HepG2 (cell line): ENCODE measurements around the gene SULT6B1. TPM values are rescaled to one million over a fixed set of nuclear protein-coding genes. Genes with fewer than 3 reads are reported as not detected.

ENCODE experiments used
- CAMTA2 ChIP-seq: sonication (generic); formaldehyde crosslinking; IDR thresholded peaks from 2 replicates; pipeline ENCODE4 v1.4.0; 2020; ENCODE audit warnings: mild to moderate bottlenecking, missing genetic modification reagents, borderline replicate concordance
- EZH2 ChIP-seq: conservative IDR thresholded peaks from 2 replicates; pipeline ENCODE4 v1.6.1; 2012; ENCODE audit warnings: mild to moderate bottlenecking, low read depth, low read length, moderate library complexity
- GATAD2A ChIP-seq: IDR thresholded peaks from 2 replicates; pipeline ENCODE4 v1.6.1; 2016
- IKZF4 ChIP-seq: sonication (generic); formaldehyde crosslinking; IDR thresholded peaks from 2 replicates; pipeline ENCODE4 v1.5.1; 2020; ENCODE audit warnings: borderline replicate concordance, mild to moderate bottlenecking, low read depth, missing genetic modification reagents; ENCODE audit errors: not compliant biosample characterization
- JDP2 ChIP-seq: sonication (generic); formaldehyde crosslinking; IDR thresholded peaks from 2 replicates; pipeline ENCODE4 v1.8.1; 2022; ENCODE audit warnings: missing genetic modification reagents, borderline replicate concordance
- MED1 ChIP-seq: sonication (generic); formaldehyde crosslinking; IDR thresholded peaks from 2 replicates; pipeline ENCODE4 v1.4.0; 2020; ENCODE audit warnings: missing genetic modification reagents
- RBAK ChIP-seq: sonication (generic); formaldehyde crosslinking; IDR thresholded peaks from 2 replicates; pipeline ENCODE4 v1.5.1; 2020; ENCODE audit warnings: mild to moderate bottlenecking, missing genetic modification reagents
- TMF1 ChIP-seq: sonication (generic); formaldehyde crosslinking; IDR thresholded peaks from 2 replicates; pipeline ENCODE4 v1.8.1; 2022; ENCODE audit warnings: low read depth, missing genetic modification reagents
- ZFP82 ChIP-seq: sonication (generic); formaldehyde crosslinking; IDR thresholded peaks from 2 replicates; pipeline ENCODE4 v1.5.1; 2020; ENCODE audit warnings: mild to moderate bottlenecking, missing genetic modification reagents, borderline replicate concordance
- ZNF101 ChIP-seq: sonication (generic); formaldehyde crosslinking; IDR thresholded peaks from 2 replicates; pipeline ENCODE4 v1.4.0; 2020; ENCODE audit warnings: mild to moderate bottlenecking, low read depth, missing genetic modification reagents, borderline replicate concordance
- ZNF878 ChIP-seq: sonication (generic); formaldehyde crosslinking; IDR thresholded peaks from 2 replicates; pipeline ENCODE4 v1.8.1; 2023; ENCODE audit warnings: mild to moderate bottlenecking, missing genetic modification reagents, moderate library complexity
- polyA plus RNA-seq, 8 experiments: library from polyadenylated mRNA; depleted of rRNA in 3 of 8; stranded (reverse) in 7 of 8; unstranded in 1 of 8; fragments of >200 nt; fragmentation: Illumina TruSeq in 4 of 8; extraction: Trizol in 4 of 8; gene quantifications; 2 replicates each; pipeline versions ENCODE4 v1.2.1 to v1.2.3, GENCODE V29; 2011 to 2016; ENCODE audit warnings: low read depth in 4 of 8, missing spikeins in 1 of 8, mixed read lengths in 1 of 8; ENCODE audit not compliant: insufficient read depth in 1 of 8
- total RNA-seq, 5 experiments: library from RNA; depleted of rRNA; stranded (reverse); fragments of >200 nt; fragmentation: Illumina TruSeq; extraction: Trizol; gene quantifications; 2 replicates each; pipeline ENCODE4 v1.2.3, GENCODE V29; 2016; ENCODE audit warnings: low read depth in 1 of 5
- TF ChIP-seq, protein P1 (sequence below): sonication (generic); formaldehyde crosslinking; IDR thresholded peaks from 2 replicates; pipeline ENCODE4 v1.8.1; 2022; ENCODE audit warnings: low read depth, mild to moderate bottlenecking, missing genetic modification reagents
- TF ChIP-seq, protein P2 (sequence below): sonication (generic); formaldehyde crosslinking; IDR thresholded peaks from 2 replicates; pipeline ENCODE4 v1.9.0; 2021; ENCODE audit warnings: missing genetic modification reagents, mild to moderate bottlenecking, borderline replicate concordance
- TF ChIP-seq, protein P3 (sequence below): sonication (generic); formaldehyde crosslinking; IDR thresholded peaks from 2 replicates; pipeline ENCODE4 v1.4.0; 2020; ENCODE audit warnings: low read depth, missing genetic modification reagents
- TF ChIP-seq, protein P4 (sequence below): sonication (generic); formaldehyde crosslinking; IDR thresholded peaks from 2 replicates; pipeline ENCODE4 v1.5.1; 2020; ENCODE audit warnings: missing genetic modification reagents, mild to moderate bottlenecking, borderline replicate concordance

Gene SULT6B1
- total and polyA plus RNA-seq, 2 of the 13 experiments (the other 11 are each of a cell fraction or from before 2014, with no cell fraction given): not detected

DNA sequence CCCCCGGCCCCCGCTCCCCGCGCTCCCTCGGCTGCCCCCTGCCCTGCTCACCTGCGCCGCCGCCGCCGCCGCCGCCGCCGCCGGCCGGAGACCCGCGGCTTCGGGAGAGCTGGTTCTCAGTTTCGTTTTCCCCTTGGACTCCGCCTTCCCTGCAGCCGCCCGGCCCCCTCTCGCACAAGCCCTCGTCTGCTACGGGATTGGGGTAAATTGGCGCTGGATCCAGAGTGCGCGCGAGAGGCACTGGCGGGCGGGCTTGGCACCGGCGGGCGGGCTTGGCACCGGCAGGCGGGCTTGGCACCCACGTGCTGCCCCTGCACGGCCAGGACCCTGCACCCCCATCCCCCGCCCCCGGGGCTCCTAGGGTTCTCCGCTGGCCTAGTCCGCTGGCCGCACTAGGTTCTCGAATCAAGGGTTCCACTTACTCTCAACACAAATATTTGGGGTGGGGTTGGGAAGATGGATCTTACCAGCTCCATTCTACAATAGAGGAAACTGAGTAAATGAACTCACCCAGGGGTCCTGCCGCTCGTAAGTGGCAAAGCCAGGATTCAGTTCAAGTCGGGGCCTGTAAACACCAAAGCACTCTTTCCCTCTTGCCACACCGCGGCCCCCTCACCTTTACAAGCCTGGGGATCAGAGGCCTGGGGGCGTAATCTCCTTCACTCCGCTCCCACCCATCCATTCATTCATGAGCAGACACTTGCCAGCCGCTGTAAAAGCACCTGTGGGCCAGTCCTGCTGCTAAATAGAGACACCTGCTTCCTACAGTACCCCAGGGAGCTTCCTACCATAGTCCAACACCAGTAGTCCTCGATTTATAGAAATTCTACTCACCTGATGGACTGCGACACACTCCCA is 31.4 kb downstream of the SULT6B1 start, which contains the start of gene EIF2AK2 (continued):
- TF ChIP-seq, protein P1, sequence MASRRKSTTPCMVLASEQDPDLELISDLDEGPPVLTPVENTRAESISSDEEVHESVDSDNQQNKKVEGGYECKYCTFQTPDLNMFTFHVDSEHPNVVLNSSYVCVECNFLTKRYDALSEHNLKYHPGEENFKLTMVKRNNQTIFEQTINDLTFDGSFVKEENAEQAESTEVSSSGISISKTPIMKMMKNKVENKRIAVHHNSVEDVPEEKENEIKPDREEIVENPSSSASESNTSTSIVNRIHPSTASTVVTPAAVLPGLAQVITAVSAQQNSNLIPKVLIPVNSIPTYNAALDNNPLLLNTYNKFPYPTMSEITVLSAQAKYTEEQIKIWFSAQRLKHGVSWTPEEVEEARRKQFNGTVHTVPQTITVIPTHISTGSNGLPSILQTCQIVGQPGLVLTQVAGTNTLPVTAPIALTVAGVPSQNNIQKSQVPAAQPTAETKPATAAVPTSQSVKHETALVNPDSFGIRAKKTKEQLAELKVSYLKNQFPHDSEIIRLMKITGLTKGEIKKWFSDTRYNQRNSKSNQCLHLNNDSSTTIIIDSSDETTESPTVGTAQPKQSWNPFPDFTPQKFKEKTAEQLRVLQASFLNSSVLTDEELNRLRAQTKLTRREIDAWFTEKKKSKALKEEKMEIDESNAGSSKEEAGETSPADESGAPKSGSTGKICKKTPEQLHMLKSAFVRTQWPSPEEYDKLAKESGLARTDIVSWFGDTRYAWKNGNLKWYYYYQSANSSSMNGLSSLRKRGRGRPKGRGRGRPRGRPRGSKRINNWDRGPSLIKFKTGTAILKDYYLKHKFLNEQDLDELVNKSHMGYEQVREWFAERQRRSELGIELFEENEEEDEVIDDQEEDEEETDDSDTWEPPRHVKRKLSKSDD (CRISPR knock-in tag): no peak; the same call in 1 of the 2 replicates
- TF ChIP-seq, protein P2, sequence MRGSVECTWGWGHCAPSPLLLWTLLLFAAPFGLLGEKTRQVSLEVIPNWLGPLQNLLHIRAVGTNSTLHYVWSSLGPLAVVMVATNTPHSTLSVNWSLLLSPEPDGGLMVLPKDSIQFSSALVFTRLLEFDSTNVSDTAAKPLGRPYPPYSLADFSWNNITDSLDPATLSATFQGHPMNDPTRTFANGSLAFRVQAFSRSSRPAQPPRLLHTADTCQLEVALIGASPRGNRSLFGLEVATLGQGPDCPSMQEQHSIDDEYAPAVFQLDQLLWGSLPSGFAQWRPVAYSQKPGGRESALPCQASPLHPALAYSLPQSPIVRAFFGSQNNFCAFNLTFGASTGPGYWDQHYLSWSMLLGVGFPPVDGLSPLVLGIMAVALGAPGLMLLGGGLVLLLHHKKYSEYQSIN (CRISPR knock-in tag): no peak
- no peak for TF ChIP-seq JDP2
- no peak for TF ChIP-seq MED1
- no peak for TF ChIP-seq ZFP82 (CRISPR knock-in tag)
- TF ChIP-seq, protein P3, sequence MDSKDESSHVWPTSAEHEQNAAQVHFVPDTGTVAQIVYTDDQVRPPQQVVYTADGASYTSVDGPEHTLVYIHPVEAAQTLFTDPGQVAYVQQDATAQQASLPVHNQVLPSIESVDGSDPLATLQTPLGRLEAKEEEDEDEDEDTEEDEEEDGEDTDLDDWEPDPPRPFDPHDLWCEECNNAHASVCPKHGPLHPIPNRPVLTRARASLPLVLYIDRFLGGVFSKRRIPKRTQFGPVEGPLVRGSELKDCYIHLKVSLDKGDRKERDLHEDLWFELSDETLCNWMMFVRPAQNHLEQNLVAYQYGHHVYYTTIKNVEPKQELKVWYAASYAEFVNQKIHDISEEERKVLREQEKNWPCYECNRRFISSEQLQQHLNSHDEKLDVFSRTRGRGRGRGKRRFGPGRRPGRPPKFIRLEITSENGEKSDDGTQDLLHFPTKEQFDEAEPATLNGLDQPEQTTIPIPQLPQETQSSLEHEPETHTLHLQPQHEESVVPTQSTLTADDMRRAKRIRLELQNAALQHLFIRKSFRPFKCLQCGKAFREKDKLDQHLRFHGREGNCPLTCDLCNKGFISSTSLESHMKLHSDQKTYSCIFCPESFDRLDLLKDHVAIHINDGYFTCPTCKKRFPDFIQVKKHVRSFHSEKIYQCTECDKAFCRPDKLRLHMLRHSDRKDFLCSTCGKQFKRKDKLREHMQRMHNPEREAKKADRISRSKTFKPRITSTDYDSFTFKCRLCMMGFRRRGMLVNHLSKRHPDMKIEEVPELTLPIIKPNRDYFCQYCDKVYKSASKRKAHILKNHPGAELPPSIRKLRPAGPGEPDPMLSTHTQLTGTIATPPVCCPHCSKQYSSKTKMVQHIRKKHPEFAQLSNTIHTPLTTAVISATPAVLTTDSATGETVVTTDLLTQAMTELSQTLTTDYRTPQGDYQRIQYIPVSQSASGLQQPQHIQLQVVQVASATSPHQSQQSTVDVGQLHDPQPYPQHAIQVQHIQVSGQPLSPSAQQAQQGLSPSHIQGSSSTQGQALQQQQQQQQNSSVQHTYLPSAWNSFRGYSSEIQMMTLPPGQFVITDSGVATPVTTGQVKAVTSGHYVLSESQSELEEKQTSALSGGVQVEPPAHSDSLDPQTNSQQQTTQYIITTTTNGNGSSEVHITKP: no peak
- peak; percentile 10; the same call in 1 of the 2 replicates for TF ChIP-seq ZNF101 (CRISPR knock-in tag)
- TF ChIP-seq ZNF878 (CRISPR knock-in tag): 0 out of 2 replicates have a peak, but pooled peaks have one; percentile 30
- TF ChIP-seq, protein P4, sequence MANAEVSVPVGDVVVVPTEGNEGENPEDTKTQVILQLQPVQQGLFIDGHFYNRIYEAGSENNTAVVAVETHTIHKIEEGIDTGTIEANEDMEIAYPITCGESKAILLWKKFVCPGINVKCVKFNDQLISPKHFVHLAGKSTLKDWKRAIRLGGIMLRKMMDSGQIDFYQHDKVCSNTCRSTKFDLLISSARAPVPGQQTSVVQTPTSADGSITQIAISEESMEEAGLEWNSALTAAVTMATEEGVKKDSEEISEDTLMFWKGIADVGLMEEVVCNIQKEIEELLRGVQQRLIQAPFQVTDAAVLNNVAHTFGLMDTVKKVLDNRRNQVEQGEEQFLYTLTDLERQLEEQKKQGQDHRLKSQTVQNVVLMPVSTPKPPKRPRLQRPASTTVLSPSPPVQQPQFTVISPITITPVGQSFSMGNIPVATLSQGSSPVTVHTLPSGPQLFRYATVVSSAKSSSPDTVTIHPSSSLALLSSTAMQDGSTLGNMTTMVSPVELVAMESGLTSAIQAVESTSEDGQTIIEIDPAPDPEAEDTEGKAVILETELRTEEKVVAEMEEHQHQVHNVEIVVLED (CRISPR knock-in tag): no peak
- TF ChIP-seq RBAK (CRISPR knock-in tag): no peak
- no peak for TF ChIP-seq CAMTA2 (CRISPR knock-in tag)
- 0 out of 2 replicates have a peak, but pooled peaks have one; percentile 77 for TF ChIP-seq TMF1
- TF ChIP-seq EZH2: no peak
- TF ChIP-seq GATAD2A: no peak
- TF ChIP-seq IKZF4 (CRISPR knock-in tag): no peak
